GM18511 (cell line): ENCODE results near the gene TREX2.

Source experiments
- ATAC-seq: cut with Tn5 transposase; IDR thresholded peaks from one replicate; pipeline ENCODE4 v1.9.1; 2021; ENCODE audit warnings: mild to moderate bottlenecking, moderate library complexity; ENCODE audit not compliant: unreplicated experiment

The TREX2 gene

DNA sequence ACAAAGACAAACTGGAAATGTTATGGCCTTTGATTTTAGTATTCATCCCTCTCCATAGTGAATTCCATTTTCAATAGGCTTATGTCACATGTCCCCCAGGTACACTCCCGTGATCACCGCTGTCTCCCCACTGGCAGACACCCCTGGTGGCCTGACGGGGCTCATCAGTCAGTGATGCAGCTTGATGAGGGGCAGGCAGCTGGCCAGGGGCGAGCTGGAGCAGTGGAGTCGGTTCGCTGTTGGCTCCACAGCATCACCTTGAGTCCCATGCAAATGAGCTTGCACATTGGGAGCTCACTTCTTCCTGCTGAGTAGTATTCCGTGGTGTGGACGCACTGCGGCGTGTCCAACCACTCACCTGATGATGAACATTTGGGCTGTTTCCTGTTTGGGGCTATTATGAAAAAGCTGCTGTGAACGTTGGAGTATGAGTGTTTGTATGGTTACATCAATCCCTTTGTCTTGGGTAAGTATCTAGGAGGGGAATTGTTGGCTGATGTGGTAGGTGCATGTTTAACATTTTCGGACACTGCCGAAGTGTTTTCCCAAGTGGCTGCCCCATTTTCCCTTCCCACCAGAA, 5.2 kb downstream of the TREX2 start:
- ATAC-seq: no peak

DNA sequence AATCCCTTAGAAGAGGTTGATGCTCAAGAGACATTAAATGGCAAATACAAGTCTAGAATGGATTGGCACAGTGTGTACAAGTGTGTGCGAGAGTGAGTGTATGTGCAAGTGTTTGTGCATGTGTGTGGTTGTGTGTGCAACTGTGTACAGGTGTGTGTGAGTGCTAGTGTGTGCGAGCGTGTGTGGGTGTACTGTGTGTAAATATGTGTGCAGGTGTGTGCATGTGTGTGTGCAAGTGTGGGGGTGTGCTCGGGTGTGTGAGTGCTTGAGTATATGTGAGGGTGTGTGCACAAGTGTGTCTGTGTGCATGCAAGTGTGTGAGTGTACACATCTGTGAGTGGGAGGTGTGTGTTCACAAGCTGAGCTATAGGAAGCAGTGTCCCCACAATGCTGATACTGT, 5.9 kb downstream of the TREX2 start:
- no peak for ATAC-seq

DNA sequence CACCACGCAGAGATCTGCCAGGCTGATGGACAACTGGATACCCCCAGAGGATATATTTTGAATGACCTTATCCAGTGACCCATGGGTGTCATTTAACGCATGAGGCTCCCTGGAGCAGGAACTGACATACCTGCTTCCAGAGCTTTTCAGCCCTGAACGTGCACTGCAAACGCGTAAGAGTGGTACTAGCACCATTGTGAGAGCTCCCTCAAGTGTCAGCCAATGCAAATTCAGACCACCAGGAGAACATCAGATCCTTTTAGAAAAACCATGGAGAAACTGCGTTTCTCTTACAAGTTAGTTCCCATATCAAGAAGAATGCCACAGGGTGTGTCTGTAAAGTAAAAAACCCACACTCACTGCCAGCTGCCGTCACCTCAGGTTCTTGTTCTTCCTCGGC, 7.3 kb downstream of the TREX2 start:
- no peak for ATAC-seq

DNA sequence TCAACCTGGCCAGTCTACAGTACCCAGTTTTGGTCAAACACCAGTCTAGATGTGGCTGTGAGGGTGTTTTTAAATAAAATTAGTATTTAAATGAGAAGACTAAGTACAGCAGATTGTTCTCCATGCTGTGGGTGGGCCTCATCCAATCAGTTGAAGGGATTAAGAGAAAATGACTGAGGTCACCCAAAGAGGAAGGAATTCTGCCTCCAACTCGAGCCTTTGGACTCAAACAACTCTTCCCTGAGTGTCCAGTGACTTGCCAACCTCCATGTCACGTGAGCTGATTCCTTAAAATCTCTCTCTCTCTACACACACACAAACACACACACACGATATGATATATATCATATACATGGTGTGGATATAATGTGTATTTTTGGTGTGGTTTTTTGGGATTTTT, 10.0 kb downstream of the TREX2 start:
- no peak for ATAC-seq

DNA sequence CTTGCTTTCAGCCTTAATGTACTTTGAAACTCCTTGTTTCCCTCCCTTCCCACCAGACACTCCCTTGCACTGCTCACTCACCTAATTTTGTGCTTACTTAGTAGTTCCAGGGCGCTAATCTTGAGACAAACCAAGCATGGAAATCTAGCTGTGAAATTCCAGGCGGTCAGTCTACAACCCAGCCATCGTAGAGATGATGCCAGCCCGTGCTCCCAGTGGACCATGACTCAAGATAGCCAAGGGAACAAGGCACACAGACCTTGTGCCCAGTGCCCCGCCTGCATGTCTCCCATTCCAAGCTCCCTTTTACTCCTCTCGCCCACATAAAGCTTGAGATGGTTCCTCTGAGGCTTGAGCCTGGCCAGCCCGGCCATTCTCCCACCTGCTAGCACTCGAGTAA, 11.1 kb downstream of the TREX2 start:
- no peak for ATAC-seq

DNA sequence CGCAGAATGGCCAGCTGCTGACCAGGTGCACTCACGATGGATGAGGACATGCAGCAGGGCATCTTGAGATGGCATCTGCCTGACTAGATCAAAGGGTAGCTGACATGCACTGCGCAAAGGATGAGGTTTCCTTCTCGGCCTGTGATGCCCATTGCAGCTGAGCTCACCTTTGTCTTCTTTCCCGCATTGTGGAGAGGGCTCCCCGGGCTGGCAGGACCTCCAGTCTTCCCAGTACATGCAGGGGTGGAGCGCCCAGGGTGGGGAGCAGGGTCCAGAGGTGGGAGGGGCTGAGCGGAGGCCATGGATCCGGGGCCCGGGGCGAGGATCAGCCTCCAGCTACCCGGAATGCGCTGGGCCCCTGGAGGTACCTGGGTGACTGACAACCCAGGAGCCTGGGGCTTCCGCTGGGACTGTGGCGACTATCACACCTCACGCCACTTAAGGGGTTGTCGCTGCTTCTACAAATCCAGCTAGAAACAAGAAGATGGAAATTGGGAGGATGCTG, 12.0 kb downstream of the TREX2 start:
- ATAC-seq: no peak

DNA sequence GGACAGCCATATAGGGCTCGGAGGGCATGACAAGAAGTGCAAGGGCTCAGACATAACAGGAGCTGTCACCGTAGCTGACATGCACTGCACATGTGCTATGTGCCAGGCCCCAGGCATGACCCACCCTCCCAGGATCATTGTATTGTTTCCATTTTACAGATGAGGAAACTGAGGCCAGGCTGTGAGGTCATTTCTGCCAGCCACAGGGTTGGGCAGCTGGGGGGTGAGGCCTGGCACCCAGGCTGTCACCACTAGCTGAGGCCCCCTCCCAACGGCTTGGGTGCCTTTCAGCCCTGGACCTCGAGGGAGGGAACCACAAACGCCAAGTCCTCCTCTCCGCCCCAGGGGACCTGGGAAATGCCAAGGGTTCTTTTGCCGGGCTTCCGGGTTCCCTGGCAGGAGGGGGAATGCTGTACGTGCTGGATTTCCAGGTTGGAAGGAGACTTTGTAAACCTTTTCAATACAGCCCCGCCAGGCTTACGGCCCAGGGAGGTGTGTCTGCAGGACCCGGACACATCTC, 12.6 kb downstream of the TREX2 start:
- no peak for ATAC-seq

DNA sequence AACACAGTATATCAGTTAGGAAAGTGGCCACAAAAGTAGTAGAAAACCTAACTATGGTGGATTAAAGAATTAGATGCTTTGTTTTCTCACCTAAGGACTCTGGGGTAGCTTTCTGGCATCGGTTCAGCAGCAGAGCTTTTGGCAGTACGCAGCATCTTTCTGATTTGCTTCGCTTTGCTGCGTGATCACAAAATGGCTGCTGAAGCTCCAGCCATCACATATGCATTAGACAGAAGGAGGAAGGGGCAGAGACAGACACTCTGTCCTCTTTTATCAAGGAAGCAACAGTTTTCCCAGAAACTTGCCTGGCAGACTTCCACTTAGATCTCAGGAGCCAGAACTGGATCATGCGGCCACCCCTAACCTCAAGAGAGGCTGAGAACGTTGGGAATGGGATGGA, 15.1 kb downstream of the TREX2 start:
- ATAC-seq: no peak

DNA sequence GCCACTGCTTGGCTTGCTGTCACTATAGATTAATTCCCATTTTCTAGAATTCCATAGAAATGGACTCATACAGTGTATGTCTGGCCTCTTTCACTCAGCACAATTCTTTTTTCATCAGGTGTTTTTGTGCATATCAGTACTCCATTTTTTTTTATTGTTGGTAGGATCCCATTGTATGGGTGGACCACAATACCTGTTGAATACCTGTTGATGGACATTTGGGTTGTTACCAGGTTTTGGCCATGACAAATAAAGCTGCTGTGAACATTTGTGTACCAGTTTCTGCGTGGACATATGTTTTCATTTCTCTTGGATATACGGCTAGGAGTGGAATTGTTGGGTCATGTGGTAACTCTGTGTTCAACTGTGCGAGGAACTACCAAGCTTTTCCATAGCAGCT, 19.7 kb downstream of the TREX2 start:
- no peak for ATAC-seq

DNA sequence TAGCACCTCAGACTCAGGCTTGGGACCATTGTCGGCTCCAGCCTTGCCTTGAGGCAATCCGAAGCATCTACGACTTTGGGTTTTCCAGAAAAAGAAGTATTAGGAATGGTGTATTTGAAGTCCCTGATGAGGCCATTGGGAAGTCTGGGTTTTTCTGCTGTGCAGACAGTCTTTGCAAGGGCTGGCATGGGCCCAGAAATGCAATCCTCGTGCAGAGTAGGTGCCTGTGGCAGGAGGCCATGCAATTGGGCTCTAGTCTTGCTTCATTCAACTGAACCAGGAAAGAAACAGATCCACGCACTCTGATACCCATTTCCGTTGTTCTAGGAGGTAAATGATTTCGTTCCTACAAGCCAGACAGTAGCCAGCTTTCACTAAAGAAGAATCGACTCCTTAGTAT, 22.2 kb downstream of the TREX2 start:
- ATAC-seq: no peak

DNA sequence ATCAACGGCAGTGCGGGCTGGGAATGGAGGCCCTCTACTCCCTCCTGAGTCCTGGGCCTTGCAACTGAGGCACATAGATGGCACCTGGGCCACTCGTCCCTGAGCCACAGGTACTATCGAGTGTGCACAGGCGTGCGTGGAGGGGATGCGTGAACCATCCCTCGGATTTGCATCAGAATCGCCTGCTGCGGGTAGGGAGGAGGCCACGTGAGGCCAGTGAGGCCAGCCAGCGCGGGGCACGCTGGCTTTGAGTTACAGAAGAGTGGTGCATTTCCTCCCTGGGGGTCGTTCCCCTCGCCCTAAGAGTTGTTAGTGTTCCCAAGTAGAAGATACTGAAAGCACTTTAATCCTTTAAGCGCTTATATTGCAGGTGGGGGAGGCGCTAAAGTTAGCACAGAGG, 24.0 kb downstream of the TREX2 start:
- ATAC-seq: no peak

DNA sequence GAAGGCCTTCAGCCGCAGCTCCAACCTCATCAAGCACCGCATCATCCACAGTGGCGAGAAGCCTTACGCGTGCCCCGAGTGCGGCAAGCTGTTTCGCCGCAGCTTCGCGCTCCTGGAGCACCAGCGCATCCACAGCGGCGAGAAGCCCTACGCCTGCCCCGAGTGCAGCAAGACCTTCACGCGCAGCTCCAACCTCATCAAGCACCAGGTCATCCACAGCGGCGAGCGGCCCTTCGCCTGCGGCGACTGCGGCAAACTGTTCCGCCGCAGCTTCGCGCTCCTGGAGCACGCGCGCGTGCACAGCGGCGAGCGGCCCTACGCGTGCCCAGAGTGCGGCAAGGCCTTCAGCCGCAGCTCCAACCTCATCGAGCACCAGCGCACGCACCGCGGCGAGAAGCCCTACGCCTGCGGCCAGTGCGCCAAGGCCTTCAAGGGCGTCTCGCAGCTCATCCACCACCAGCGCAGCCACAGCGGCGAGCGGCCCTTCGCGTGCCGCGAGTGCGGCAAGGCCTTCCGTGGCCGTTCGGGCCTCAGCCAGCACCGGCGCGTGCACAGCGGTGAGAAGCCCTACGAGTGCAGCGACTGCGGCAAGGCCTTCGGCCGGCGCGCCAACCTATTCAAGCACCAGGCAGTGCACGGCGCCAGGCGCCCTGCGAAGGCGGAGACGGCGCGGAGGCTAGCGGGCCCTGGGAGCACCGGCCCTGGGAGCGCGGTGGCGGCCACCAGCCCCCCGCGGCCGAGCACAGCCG, 24.8 kb downstream of the TREX2 start:
- no peak for ATAC-seq

DNA sequence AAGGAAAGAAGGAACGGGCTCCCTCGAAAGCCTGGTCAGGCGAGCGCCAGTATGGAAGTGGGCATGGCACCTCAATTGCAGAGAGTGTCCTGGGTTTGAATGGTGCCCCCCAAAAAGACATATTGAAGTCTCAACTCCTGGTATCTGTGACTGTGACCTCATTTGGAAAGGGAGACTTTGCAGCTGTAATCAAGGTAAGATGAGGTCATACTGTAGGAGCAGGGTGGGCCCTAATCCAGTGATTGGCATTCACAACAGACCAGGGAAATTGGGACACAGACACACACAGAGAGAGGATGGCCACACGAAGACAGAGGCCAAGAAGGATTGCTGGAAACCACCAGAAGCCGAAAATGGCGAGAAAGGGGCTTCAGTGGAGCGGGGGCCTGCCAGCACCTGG, 28.2 kb downstream of the TREX2 start:
- no peak for ATAC-seq

DNA sequence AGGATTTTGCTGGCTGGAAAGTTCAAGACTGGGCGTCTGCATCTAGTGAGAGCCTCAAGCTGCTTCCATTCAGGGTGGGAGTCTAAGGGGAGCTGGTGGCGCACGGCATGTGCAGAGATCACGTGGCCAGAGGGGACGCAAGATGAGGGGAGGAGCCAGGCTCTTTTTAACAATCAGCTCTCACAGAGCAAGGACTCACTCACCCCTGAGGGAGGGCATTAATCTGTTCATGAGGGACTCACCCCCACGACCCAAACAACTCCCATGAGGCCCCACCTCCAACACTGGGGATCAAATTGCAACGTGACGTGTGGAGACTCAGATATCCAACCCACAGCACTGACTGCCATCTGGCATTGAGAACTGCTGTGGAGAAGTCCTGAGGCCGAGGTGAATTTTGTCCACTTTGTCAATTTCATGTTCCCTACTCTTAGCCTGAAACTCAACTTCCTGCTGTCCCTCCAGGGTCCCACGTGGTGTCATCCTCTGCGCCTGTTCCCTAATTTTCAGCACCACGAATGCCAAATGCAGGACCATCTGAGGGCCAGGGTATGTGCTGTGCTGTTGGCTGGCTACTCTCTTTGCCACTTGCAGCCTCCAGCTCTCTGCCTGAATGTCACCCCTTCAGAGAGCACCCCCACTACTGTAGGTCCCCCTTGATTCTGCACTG, 28.9 kb downstream of the TREX2 start:
- no peak for ATAC-seq

DNA sequence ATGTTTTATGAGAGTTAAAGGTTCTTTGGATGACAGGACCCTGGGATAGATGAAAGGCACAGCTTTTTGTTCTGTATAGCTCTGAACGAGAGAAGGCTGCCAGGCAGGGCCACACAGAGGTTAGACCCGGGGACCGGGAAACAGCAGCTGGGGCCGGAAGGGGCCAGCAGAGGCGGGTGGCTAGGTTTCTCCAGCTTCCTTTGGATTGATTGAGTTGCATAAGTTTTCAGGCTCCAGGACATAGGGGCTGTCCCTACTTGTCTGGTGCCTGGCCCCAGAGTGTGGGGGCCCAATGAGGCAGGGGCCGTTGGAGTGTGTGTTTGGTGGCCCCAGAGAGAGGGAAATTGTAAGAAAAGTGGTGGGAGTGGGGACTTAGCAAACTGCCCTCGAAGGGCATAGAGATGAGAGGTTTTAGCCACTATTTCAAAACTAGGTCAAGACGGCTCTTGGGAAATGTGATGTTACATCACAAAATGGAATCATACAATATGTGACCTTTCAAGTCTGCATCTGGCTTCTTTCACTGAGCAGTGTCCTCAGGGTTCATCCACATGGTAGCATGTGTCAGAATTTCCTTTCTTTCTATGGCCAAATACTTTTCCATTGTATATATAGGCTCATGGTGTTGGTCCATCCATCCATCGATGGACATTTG, 30.9 kb downstream of the TREX2 start:
- no peak for ATAC-seq

DNA sequence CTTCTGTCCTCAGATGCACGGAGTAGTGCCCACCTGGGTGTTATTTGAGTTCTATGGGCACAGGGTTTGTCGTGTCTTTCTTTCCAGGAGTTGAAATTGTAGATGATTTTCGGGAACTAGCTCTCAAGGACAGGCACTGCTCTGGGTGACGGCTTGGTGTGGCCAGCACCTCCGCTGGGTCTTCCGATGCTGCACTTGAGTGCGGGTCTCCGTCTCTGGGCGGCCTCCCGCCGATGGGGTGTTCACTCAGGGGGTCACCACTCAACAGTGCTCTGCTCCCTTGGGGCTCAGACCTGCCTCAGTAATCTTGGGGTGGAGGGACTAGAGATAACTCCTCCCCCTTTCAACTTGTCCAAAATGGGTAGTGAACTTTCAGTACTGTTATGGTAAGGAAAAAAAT, 32.1 kb downstream of the TREX2 start:
- no peak for ATAC-seq

DNA sequence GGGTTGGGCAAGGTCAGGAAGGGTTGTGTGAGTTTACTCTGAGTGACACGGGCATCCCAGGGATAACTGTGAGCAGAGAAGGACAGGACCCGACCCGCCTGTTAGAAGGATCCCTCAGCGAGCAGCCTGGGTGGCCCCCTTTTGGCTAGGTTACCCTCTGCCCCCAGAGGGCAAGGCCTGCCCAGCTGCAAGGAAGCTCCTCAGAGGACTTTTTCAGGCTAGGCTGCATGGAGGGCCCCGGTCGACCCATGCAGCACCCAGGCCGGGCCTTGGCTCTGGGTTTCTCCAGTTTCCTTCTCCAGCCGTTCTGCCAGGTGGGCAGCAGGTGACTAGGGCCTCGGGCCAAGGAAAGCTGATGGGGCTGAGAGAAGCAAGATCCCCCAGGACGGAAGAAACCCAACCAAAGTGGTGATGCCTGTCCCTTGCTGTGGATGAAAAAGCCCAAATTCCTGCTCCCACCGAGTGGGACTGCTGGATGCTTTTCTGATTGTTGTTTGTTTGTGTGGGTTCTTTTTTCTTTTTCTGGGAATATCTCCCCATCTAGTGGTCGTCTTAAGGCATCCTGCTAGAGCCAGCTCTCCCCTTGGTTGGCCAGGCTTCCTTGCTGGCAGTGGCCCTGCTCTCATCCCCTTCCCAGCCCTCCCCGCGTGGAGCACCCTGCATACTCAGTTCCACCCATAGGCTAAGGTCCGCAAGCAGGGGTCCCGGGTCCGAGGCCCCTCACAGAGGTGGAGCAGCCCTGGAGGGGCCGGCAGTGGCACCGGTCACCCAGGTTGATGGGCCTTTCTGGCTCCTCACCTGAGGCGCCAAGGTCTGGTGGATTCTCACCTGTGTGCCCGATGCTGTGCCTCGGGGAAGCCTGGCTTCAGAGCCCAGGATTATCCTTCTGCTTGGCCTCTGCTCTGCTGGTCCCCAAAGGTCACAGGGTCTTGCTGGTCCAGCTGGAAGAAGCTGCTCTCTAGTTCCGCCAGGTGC, 32.8 kb downstream of the TREX2 start:
- no peak for ATAC-seq

DNA sequence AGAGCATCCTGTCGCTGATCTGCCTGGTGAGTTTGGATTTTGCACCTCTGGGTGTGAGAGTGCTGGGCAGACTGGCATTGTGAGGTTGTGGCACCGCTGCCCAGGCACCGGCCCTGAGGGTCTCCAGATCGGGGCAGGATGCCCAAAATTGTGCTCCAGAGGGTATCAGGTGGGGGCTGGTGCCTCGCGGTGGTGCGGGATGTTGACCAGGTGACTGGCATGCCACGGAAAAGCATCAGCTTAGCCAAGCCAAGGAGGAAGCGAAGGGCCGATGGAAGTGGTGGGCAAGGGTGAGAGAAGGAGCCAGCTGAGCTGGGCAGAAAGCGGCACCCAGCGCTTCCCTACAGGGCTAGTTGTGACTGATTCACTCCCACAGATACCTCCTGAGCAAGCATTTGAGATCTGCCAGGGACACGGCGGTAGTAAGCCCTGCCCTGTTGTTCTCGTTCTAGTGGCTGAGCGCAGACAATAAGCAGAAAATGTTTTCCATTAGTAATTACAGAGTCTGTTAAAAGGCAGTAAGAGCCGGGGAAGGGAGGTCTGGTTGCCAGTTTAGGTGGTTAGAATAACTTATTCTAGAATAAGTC, 33.8 kb downstream of the TREX2 start:
- no peak for ATAC-seq

DNA sequence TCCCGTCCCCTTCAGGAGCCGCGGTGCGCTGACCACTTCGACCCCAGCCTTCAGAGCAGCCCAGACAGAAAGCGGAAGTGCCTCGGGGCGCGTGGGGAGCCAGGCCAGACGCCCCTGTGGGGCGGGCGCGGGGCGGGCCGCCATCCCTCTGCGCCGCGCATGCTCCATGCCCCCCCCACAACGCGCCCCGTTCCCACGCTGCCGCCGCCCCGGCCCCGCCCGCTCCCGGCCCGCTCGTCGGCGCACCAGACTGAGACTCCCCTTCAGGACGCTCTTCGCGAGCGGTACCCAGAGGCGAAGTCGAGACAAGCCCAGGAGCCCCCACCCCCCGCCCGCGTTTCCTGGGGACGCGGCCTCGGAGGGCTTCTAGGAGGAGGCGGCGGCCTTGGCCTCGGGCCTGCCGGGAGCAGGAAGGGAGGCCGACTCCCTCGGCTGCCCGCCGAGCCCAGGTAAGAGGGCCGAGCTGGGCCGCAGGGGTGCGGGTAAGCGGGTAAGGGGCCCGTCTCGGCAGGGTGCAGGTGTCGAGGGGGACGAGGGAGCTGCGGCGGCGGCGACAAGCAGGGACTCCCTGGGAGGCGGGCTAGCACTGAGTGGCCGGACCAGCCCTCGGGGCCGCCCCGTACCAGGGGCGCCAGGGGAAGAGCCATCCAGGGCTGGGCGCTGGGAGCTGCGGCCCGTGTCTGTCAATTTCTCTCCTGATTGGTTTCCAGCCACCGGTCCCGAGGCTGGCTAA, 34.4 kb downstream of the TREX2 start, which contains the start of gene ZFP92:
TSS of gene ZFP92 (plus strand) at position 218 of the 733 bp plus-strand sequence. CDS start 6,851 bp downstream, outside the sequence.
- peak; percentile 72 for ATAC-seq
